ENCODE data around the gene KDM6A. TPM values are rescaled to one million over a fixed set of nuclear protein-coding genes. Genes with fewer than 3 reads are reported as not detected.

The KDM6A gene
- polyA plus RNA-seq, 1 of the 3 experiments (the other 2 are of a cell fraction), result 7.4 TPM

- DNase-seq, result no peak
- Histone ChIP-seq H3K9ac (no peak overlapping the region), H3K27ac (ENCODE audit: low read depth in 2 of 2, low read length in 1 of 2) (no peak overlapping the region), H3K4me3 (ENCODE audit: low read depth in 2 of 2, low read length in 1 of 2) (no peak overlapping the region), H3K4me2 (no peak overlapping the region), H3K36me3 (replicated peaks in 1 of 2; ENCODE audit: control insufficient read depth in 1 of 2, insufficient read depth in 2 of 2, low read length in 1 of 2) (peaks cover 3 to 4% of the 10 kb centered on the region in 2 experiments), H2AFZ (ENCODE audit: low read depth) (no peak overlapping the region), H3K9me3 (no peaks in the 10 kb centered on the region), H3K4me1 (ENCODE audit: control insufficient read depth in 1 of 2, insufficient read depth in 2 of 2, low read depth in 1 of 2, low read length in 1 of 2) (peaks cover 0 to 4% of the 10 kb centered on the region in 2 experiments; a peak in 2 of 4 replicates), H3K9me2 (no peaks in the 10 kb centered on the region), H4K20me1 (ENCODE audit: insufficient read depth) (peaks cover 60% of the 10 kb centered on the region), H3F3A (replicated peaks; ENCODE audit: insufficient read depth) (peaks cover 10% of the 10 kb centered on the region), H3K79me2 (ENCODE audit: insufficient read depth) (peaks cover 100% of the 10 kb centered on the region), H3K27me3 (ENCODE audit: insufficient read depth) (no peaks in the 10 kb centered on the region)
- no peak for TF ChIP-seq RAD21 (IDR thresholded peaks at IDR 0.05; ENCODE audit: low read length)
- 98% methylated on average over 8 of the region's 8 CpGs for WGBS (ENCODE audit: low lambda C conversion rate)
- ChIA-PET CTCF (interaction anchor here (1.0 kb wide), 1 partner anchor 192 kb away, joined by 3 read pairs; no protein-coding TSS in a partner anchor), POLR2A (no interaction called here)
Observed at GRCh38 chrX:44878780-44879179, 5.8 kb downstream of the KDM6A start.

GRCh38 chrX:44881549-44881948 lies 8.6 kb downstream of the KDM6A start:
- no peak overlapping the region for H3K4me2 ChIP-seq
- H4K20me1 ChIP-seq (ENCODE audit: insufficient read depth), result peaks cover 73% of the 10 kb centered on the region
- ChIA-PET CTCF (interaction anchor here (0.6 kb wide), 1 partner anchor 200 kb away, joined by 3 read pairs; no protein-coding TSS in a partner anchor), POLR2A (no interaction called here)
- H3K36me3 ChIP-seq (replicated peaks in 1 of 2; ENCODE audit: control insufficient read depth in 1 of 2, insufficient read depth in 2 of 2, low read length in 1 of 2), result peaks cover 3 to 4% of the 10 kb centered on the region in 2 experiments
- H3K27ac ChIP-seq (ENCODE audit: low read depth in 2 of 2, low read length in 1 of 2), result no peak overlapping the region
- H3K27me3 ChIP-seq (ENCODE audit: insufficient read depth), result no peaks in the 10 kb centered on the region
- no peak for DNase-seq
- H3K4me3 ChIP-seq (ENCODE audit: low read depth in 2 of 2, low read length in 1 of 2), result no peak overlapping the region
- WGBS (ENCODE audit: low lambda C conversion rate), result 93% methylated on average over 10 of the region's 10 CpGs
- no peak overlapping the region for H3K9ac ChIP-seq
- no peaks in the 10 kb centered on the region for H3K4me1 ChIP-seq (ENCODE audit: control insufficient read depth in 1 of 2, insufficient read depth in 2 of 2, low read depth in 1 of 2, low read length in 1 of 2)
- no peaks in the 10 kb centered on the region for H3K9me3 ChIP-seq
- H3K9me2 ChIP-seq, result no peaks in the 10 kb centered on the region
- peaks cover 100% of the 10 kb centered on the region for H3K79me2 ChIP-seq (ENCODE audit: insufficient read depth)
- no peak overlapping the region for H2AFZ ChIP-seq (ENCODE audit: low read depth)
- TF ChIP-seq EP300 (IDR thresholded peaks at IDR 0.05; ENCODE audit: borderline replicate concordance in 1 of 2, low read depth in 1 of 2, low read length in 1 of 2) (no peak), TAF1 (IDR thresholded peaks at IDR 0.05; ENCODE audit: borderline replicate concordance, low read depth, low read length) (no peak), CTCF (IDR thresholded peaks at IDR 0.05) (no peak), FOXM1 (IDR thresholded peaks at IDR 0.05; ENCODE audit: low read depth) (no peak), MXI1 (IDR thresholded peaks at IDR 0.05; ENCODE audit: low read depth, low read length) (no peak), GATA2 (CRISPR knock-in tag; IDR thresholded peaks at IDR 0.05) (no peak), NRF1 (IDR thresholded peaks at IDR 0.05; ENCODE audit: low read depth, low read length) (no peak), ZBTB33 (IDR thresholded peaks at IDR 0.05; ENCODE audit: borderline replicate concordance, low read depth) (no peak), FOXJ3 (CRISPR knock-in tag; IDR thresholded peaks at IDR 0.05) (no peak), EZH2phosphoT487 (IDR thresholded peaks at IDR 0.05; ENCODE audit: borderline replicate concordance, low read depth) (no peak), USF2 (IDR thresholded peaks at IDR 0.05; ENCODE audit: borderline replicate concordance, low read depth, low read length) (no peak), IRF3 (IDR thresholded peaks at IDR 0.05; ENCODE audit: low read depth, low read length) (no peak), RXRA (IDR thresholded peaks at IDR 0.05; ENCODE audit: borderline replicate concordance, low read depth) (no peak), RFX5 (IDR thresholded peaks at IDR 0.05; ENCODE audit: low read length) (no peak), NFIC (IDR thresholded peaks at IDR 0.05; ENCODE audit: borderline replicate concordance) (no peak), RAD21 (IDR thresholded peaks at IDR 0.05; ENCODE audit: low read length) (no peak), YY1 (IDR thresholded peaks at IDR 0.05; ENCODE audit: low read depth) (no peak)
- no peaks in the 10 kb centered on the region for H3F3A ChIP-seq (replicated peaks; ENCODE audit: insufficient read depth)
